ENCODE data around the gene CNOT3. TPM values are rescaled to one million over a fixed set of nuclear protein-coding genes. Genes with fewer than 3 reads are reported as not detected.
"Not testable (repeated sequence)": the region's sequence is repeated elsewhere in the genome, so short reads cannot be mapped to it uniquely, and the experiment has no call there.

CNOT3 gene
- polyA plus RNA-seq (2012; ENCODE audit: insufficient read depth, insufficient read length, low read depth): 70.5 TPM

DNA sequence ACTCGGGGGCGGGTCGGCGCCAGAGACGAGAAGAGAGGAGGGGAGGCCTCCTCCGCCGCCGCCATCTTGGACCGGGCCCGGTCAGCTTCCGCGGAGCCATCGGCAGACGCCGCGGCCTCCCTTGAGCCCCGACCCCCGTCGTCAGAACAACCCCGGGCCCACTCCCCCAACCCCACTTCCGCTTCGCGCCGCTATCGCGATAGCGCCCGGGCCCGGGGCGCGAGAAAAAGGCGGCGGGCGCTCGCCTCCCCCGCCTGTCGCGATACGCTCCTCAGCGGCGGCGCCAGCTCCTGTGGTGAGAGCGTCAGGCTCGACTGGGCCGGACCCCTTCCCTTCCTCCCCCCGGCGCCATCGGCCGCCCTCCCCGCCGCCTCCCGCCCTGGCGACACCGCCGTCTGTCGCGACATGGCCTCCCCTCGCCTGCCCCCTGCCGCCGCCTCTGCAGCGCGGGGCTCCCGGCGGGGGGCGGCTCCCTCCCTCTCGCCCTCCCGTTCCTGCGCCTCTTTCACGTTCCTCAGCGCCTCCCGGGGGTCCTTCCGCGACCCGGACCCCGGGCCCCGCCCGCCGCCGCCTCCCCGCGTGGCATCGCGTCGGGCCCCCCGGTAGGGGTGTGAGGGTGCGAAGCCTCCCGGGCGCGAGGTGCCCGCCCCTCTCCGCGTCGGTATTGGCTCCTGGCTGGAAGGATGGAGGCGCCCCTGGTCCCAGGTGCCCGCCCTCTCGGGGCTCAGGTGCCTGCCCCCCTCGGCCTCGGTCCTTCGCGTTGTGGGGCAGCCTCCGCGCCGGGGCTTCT is at the start of gene CNOT3:
CNOT3 (plus strand) TSS at position 64 of the 790 bp plus-strand sequence. CDS start 5,217 bp downstream, outside the sequence.
- peak within 1 kb of the TSS; percentile 83 for H3K4me3 ChIP-seq (ENCODE audit: low read depth, low read length)
- peak; percentile 49 for DNase-seq
- TF ChIP-seq, protein P1, sequence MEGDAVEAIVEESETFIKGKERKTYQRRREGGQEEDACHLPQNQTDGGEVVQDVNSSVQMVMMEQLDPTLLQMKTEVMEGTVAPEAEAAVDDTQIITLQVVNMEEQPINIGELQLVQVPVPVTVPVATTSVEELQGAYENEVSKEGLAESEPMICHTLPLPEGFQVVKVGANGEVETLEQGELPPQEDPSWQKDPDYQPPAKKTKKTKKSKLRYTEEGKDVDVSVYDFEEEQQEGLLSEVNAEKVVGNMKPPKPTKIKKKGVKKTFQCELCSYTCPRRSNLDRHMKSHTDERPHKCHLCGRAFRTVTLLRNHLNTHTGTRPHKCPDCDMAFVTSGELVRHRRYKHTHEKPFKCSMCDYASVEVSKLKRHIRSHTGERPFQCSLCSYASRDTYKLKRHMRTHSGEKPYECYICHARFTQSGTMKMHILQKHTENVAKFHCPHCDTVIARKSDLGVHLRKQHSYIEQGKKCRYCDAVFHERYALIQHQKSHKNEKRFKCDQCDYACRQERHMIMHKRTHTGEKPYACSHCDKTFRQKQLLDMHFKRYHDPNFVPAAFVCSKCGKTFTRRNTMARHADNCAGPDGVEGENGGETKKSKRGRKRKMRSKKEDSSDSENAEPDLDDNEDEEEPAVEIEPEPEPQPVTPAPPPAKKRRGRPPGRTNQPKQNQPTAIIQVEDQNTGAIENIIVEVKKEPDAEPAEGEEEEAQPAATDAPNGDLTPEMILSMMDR (IDR thresholded peaks at IDR 0.05; ENCODE audit: low read depth, low read length): 0 out of 2 replicates have a peak, but pooled peaks have one; percentile 9
- no peaks in the 10 kb centered on the region for H3K9me3 ChIP-seq
- no peaks in the 10 kb centered on the region for H3K4me1 ChIP-seq
- H3K36me3 ChIP-seq: peaks cover 20% of the 10 kb centered on the region
- no peaks in the 10 kb centered on the region for H3K27me3 ChIP-seq

DNA sequence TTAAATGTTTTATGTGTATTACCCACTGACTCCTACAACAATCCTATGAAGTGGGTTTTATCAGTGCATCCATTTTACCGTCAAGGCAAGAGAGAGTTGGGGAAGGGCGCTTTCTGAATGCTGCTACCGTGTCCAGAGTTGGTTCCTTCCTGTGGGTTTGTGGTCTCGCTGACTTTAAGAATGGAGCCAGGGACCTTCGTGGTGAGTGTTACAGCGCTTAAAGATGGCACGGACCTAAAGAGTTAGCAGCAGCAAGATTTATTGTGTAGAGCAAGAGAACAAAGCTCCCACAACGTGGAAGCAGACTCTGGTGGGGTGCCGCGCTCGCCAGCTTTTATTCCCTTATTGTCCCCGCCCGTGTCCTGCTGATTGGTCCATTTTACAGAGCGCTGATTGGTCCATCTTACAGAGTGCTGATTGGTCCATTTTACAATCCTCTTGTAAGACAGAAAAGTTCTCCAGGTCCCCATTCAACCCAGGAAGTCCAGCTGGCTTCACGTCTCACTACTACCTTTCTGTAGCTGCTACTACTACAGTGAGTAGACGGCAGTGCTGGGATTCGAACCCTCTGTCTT is 43.0 kb upstream of the CNOT3 start:
- Histone ChIP-seq H3K4me3 (ENCODE audit: low read depth, low read length) (no peak overlapping the region), H3K27me3 (peaks cover 20% of the 10 kb centered on the region), H3K9me3 (no peaks in the 10 kb centered on the region; the same call in 1 of the 2 replicates), H3K4me1 (no peaks in the 10 kb centered on the region), H3K36me3 (no peaks in the 10 kb centered on the region)
- TF ChIP-seq, protein P1 (IDR thresholded peaks at IDR 0.05; ENCODE audit: low read depth, low read length): no peak
- DNase-seq: no peak

DNA sequence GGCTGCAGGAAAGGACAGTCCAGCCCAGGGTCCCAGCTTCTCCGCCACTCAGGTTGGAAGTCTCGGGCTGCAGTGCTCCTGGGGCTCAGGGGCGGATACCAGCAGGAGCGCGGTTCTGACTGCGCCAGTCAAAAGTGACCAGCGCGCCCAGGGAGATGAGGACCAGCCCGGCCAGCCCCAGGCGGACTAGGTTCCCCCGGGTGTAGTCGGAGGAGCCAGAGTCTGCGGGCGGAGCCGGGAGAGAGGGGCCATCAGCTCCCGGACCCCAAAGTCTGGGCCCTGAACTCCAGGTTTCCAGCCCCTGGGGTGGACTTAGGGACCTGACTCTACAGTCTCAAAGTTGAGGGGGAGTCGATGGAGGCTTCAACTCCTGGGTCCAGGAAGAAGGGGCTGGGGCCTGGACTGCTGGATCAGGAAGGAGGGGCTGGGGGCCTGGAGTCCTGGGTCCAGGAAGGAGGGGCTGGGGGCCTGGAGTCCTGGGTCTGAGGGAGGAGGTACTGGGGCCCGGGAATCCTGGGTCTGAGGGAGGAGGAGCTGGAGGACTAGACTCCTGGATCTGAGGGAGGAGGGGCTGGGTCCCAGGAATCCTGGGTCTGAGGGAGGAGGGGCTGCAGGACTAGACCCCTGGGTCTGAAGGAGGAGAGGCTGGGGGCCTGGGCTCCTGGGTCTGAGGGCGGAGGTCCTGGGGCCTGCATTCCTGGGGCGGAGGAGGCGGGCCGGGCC is 42.3 kb upstream of the CNOT3 start:
- Histone ChIP-seq H3K4me3 (ENCODE audit: low read depth, low read length) (no peak overlapping the region), H3K36me3 (no peaks in the 10 kb centered on the region), H3K4me1 (no peaks in the 10 kb centered on the region), H3K9me3 (no peaks in the 10 kb centered on the region; the same call in 1 of the 2 replicates), H3K27me3 (peaks cover 20% of the 10 kb centered on the region)
- TF ChIP-seq, protein P1 (IDR thresholded peaks at IDR 0.05; ENCODE audit: low read depth, low read length): no peak
- no peak for DNase-seq

DNA sequence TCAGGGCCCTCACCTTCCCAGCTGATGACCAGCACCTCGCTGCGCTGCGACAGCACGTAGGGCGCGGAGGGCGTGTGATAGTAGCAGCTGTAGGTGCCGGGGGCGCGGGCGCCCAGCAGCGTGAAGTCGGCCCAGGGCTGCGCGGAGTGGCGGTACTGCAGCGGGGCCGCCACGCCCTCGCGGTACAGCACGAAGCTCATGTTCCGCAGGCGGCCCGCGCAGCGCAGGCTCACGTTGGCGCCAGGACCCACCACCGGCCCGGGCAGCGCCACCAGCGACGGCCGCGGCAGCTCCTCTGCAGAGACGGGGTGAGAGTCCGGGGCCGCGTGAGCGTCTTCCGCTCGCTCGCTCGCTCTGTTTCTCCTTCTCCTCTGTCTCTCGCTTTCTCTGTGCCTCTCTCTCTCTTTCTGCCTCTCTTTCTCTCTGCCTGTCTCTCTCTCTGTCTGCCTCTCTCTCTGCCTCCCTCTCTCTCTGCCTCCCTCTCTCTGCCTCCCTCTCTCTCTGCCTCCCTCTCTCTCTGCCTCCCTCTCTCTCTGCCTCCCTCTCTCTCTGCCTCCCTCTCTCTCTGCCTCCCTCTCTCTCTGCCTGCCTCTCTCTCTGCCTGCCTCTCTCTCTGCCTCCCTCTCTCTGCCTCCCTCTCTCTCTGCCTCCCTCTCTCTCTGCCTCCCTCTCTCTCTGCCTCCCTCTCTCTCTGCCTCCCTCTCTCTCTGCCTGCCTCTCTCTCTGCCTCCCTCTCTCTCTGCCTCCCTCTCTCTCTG is 41.5 kb upstream of the CNOT3 start:
- H3K4me1 ChIP-seq; H3K4me3 ChIP-seq (ENCODE audit: low read depth, low read length); H3K9me3 ChIP-seq; H3K36me3 ChIP-seq: not testable (repeated sequence)
- DNase-seq: peak; percentile 43
- H3K27me3 ChIP-seq: peaks cover 20% of the 10 kb centered on the region

DNA sequence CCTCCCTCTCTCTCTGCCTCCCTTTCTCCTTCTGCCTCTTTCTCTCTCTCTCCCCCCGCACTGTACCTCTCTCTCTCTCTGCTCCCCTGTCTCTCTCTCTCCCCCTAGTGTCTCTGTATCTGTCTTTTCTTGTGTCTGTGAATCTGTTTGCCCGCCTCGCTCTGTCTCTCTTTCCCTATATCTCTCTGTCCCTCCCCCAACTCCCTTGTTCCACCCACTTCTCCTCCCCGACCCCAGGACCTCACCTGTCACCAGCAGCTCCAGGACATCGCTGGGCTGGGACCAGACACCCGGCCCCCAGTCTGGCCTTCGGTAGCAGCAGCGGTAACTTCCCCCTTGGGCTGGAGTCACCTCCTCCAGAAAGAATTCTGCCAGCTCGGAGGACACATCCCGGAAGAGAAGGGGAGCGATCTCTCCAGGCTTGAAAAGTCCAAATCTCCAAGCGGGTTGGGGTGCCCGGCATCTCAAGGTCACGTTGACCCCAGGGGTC is 40.9 kb upstream of the CNOT3 start:
- H3K4me1 ChIP-seq: no peaks in the 10 kb centered on the region
- no peaks in the 10 kb centered on the region for H3K36me3 ChIP-seq
- no peaks in the 10 kb centered on the region; the same call in 1 of the 2 replicates for H3K9me3 ChIP-seq
- peaks cover 20% of the 10 kb centered on the region for H3K27me3 ChIP-seq
- TF ChIP-seq, protein P1 (IDR thresholded peaks at IDR 0.05; ENCODE audit: low read depth, low read length): peak; percentile 24; the same call in 1 of the 2 replicates
- no peak overlapping the region for H3K4me3 ChIP-seq (ENCODE audit: low read depth, low read length)
- DNase-seq: no peak
